GM18951 (cell line): Measurements from ENCODE around the gene SPATS1.

Experiments
- POLR2A ChIP-seq: IDR thresholded peaks from 4 replicates; pipeline ENCODE4 v1.6.1; 2011; ENCODE audit warnings: mild to moderate bottlenecking; ENCODE audit not compliant: insufficient read length, insufficient read depth; ENCODE audit errors: extremely low read depth
- in situ Hi-C: fragments of 300-500 bp; cut with MboI; formaldehyde crosslinking; loops from one replicate; pipeline ENCODE4 v1.12.0; 2022; ENCODE audit warnings: low sequenced_read_pairs, mixed read lengths, inconsistent platforms; ENCODE audit not compliant: unreplicated experiment

The SPATS1 gene

DNA sequence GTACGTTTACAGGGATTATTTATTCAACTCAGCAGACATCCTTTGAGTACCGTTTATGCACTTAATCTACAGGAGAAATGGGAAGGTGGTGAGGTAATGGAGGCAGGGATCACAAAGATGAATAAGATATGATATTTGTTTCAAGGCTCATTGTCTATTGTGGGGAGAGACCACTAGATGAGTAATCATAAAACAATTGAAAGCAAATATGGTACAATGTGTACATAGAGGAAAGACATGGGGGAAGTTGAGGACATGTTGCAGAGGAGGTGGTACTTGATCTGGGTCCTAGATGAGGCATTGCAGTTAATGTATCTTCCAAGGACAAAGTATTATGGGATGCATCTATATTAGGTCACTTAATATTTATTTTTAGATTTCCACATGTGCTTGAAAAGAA is 31.3 kb downstream of the SPATS1 start:
- in situ Hi-C loops = no loop called here
- TF ChIP-seq POLR2A = no peak

DNA sequence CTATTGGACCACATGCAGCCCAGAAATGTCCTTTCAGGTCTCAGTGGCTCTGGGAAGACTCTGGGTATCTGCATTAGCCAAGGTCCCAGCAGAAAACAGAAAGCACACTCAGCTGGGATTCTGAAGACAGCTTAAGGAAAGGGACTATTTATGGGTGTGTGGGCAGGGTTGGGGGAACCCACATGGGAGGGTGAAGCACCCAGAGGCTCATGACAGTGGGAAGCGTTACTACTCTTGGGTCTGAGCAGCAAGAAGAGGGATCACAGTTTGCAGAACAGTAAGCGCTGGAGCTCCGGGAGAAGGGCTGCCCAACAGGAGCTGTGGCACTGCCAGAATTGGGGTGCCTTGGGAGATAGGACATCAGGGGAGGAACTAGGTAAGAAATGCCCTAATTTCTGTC is 32.6 kb downstream of the SPATS1 start:
- in situ Hi-C loops = no loop called here
- TF ChIP-seq POLR2A = no peak

DNA sequence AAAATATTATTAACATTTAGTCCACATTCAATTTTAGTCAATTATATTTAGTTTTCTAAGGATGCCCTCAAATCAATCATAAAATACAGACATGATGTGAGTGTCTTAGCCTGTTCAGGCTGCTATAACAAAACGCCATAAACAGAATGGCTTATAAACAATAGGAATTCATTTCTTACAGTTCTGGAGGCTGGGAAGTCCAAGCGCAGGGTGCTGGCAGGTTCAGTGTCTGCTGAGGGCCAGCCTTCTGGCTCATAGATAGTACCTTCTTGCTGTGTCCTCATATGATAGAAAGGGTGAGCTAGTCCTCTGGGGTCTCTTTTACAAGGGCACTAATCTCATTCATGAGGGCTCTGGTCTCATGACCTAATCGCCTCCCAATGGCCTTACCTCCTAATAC is 35.0 kb downstream of the SPATS1 start:
- in situ Hi-C loops = no loop called here
- no peak for TF ChIP-seq POLR2A

DNA sequence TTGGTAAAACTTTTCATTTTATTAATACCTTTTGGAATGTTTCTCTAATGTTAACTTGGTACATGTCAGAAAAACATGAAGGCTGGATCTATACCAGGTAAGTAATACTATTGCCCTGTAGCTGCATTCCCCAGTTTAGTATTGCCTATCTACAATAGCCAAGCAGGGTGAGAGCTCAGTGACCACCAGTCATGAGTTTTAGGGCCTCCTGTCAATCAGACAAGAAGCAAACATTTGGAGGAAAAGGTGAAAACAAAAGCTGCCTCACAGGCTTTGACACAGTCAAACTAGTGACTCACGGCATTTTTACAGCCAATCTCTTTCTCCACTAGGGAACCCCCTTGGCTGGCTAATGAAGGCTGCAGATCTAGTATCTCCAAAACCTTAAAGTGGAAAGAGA is 35.5 kb downstream of the SPATS1 start:
- in situ Hi-C loops = no loop called here
- TF ChIP-seq POLR2A = no peak

DNA sequence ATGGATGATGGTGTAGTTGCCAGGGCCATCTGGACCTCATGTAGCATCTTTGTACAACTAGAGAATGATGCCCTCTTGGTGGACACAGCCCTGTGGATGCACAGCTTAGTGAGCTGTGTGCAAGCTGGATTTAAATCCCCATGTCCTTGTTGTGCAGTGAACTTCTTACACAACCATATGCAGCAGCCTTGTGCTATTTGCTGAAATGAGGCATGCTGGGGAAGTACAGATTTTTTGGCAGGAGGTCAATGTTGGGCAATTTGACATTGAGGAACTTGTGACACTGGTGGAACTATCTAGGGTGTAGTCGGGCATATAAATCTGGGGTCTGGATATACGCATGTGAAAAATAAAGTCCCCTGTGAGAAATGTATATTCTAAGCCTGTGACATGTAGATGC is 39.3 kb downstream of the SPATS1 start:
- TF ChIP-seq POLR2A = no peak
- in situ Hi-C loops = no loop called here

DNA sequence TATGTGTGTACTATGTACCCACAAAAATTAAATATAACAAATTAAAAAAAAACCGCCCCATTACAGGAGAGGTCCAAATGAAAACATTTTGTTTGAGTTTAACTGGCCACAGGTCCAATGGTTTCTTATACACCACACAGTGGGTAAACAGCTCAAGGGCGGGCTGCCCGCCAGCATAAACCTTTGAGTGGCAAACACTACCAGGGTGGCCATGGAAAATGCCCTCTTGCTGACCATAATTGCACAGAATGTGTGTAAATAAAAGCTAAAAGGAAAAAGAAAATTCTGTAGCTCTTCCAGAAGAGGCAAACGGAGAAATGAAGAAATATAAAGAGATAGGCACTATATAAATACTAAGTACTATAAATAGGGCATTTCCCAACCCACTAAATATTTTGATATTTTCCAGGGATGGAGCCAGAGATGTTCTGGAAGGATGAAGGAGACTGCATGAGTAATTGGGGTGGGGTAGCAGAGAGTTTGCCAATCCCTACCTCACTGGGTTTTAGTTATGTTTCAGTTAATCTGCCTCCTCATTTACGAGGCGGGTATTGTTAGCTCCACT is 44.0 kb downstream of the SPATS1 start:
- TF ChIP-seq POLR2A = no peak

DNA sequence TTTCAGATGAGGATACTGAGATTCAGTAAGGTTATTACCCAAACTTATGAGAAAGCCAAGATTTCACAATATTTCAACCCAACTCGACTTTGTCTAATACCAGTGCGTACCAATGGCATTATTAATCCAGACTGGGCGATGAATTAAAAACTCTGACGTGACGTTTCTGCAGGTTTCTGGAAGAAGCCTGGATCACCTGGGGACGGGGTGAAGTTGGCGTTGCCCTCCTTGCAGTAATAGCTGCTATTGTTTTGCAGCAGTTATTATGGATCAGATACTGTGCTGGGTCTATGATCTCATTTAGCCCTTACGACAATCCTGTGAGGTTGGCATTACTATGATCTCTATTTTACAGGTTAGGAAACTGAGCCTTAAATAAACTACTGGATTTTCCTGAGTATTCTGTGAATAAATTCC is 44.5 kb downstream of the SPATS1 start:
- no peak for TF ChIP-seq POLR2A
- in situ Hi-C loops = no loop called here

More for the DNA sequence above, 44.0 kb downstream of the SPATS1 start:
- in situ Hi-C loops = no loop called here

DNA sequence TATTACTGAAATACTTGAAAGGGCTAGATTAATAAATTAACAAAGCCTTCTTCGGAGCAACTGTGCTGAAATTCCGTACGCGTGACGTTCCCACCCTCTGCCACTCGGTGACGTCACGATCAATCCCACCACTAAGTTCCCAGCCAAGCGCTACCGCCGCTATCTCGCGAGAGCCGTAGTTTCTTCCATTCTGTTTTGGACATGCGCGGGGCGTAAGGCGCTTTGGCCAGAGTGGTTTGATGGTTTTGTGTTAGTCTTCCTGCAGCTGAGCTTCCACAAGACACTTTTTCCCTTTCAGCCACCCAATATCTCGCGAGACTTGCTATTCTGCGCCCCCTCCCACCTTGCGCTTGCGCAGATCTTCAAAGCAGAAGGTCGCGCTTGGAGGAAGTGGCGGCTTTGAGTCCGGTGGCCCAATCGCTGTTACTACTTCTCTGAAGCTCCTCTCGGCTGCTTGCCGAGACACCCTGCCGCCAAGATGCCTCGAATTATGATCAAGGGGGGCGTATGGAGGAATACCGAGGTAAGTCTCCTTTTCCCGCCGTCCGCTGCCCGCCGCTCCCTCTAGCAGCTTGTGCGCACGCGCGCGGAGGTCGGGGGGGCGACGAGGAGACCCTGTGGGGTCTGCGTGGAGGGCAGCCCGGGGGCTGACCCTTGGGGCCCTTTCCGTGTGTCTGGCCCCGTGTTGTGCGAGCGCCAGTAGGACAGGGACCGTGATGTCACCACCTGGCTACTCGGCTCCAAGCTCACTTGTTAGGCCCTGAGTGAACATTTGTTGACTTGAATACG is 45.1 kb downstream of the SPATS1 start, which contains the start of gene CDC5L:
TSS of gene CDC5L (plus strand) at position 361 of the 789 bp plus-strand sequence. CDS start at position 479, 118 bp downstream.
- in situ Hi-C loops = no loop called here
- peak; percentile 93 for TF ChIP-seq POLR2A

DNA sequence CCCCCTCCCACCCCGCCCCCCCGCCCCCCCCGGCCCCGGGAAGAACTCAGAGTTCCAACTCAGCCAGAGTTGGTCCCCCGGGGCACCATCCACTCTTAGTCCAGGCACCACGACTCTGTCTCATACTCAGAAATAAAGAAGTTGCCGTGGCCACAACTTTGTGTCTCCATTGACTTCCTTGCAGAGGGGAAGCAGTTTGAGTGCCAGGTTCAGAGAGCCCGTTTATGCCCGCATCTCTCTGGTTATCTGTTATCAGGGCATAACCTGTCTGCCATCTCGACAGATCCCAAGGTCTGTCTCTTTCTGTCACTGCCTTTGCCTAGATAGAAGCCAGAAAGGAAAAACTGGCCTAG is 45.7 kb downstream of the SPATS1 start:
- in situ Hi-C loops = no loop called here
- TF ChIP-seq POLR2A = no peak

DNA sequence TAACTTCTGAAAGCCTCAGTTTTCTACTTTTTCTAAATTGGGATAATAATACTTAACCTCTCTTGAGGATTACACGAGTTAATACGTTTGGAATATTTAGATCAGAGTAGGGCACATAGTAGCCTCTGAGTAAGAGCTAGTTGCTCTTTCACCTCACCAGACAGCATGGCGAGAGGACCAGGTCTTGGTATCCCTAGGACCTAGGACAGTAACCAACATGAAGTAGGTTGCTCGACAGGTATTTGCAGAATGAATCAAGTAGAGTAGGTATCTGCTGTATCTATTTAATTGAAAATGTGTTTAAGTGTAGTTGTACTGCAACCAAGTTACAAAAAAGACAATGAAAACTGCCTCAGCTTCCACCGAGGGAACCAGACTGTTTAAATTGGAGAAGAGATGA is 46.4 kb downstream of the SPATS1 start:
- in situ Hi-C loops = no loop called here
- TF ChIP-seq POLR2A = no peak

DNA sequence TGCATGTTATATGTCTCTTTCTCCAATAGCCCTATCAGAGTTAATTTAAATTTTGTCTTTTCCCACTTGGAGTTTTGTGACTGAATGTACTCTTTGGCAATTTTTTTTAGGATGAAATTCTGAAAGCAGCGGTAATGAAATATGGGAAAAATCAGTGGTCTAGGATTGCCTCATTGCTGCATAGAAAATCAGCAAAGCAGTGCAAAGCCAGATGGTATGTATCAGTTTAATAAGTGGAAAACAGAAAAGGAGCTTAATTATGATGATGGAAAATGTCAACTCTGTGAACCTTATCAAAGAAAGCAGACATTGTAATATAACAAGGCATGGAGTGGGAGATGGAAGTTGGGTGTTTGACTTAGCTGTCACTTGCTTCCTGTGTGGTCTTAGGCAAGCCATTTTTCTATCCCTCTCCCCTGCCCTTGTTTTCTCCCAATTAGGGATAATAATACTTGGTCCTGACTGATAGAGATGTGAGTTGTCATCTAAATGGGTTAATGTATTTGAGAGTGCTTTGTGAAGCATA is 47.8 kb downstream of the SPATS1 start:
- TF ChIP-seq POLR2A = no peak
- in situ Hi-C loops = no loop called here
